ENCODE data around the gene PGA4. TPM values are rescaled to one million over a fixed set of nuclear protein-coding genes. Genes with fewer than 3 reads are reported as not detected.

Gene PGA4
- polyA plus RNA-seq, 4 donors = 5.4 to 49.3 (median 6.6) TPM

DNA sequence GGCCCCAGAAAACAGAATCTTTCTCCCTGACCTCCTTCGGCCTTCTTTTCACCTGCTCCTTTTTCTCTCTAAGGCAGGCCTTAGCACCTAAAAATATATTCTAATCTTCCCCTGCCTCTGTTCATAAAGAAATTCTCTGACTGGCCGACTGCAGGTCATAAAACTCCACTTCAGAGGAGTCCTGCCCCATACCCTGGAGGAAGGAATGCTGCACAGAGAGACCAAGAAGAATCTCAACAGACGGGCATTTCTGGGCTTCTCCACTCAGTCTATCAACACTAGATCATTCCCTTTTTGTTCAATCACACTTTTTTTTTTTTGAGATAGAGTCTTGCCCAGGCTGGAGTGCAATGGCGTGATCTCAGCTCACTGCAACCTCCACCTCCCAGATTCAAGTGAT is 38.5 kb upstream of the PGA4 start:
- no peak overlapping the region for H3K27ac ChIP-seq (ENCODE audit: low read depth in 1 of 3, low read length in 2 of 3)
- WGBS, 3 donors = 75 to 86% (median 83%) methylated on average over 4 of the region's 4 CpGs
- H3K4me3 ChIP-seq (ENCODE audit: low read depth in 1 of 3, low read length in 3 of 3) = no peak overlapping the region
- no peak for FAIRE-seq
- H3K27me3 ChIP-seq (ENCODE audit: control insufficient read depth in 3 of 3, insufficient read depth in 3 of 3, low read length in 3 of 3) = no peaks in the 10 kb centered on the region
- H3K9me3 ChIP-seq (ENCODE audit: control insufficient read depth in 2 of 2, insufficient read depth in 1 of 2, low read depth in 1 of 2, low read length in 1 of 2) = no peaks in the 10 kb centered on the region
- H3K4me1 ChIP-seq (ENCODE audit: control insufficient read depth in 3 of 3, insufficient read depth in 2 of 3, low read depth in 1 of 3, low read length in 2 of 3) = no peaks in the 10 kb centered on the region
- DNase-seq = no peak
- no peaks in the 10 kb centered on the region for H3K36me3 ChIP-seq (ENCODE audit: control insufficient read depth in 3 of 3, insufficient read depth in 2 of 3, low read depth in 1 of 3, low read length in 3 of 3)

DNA sequence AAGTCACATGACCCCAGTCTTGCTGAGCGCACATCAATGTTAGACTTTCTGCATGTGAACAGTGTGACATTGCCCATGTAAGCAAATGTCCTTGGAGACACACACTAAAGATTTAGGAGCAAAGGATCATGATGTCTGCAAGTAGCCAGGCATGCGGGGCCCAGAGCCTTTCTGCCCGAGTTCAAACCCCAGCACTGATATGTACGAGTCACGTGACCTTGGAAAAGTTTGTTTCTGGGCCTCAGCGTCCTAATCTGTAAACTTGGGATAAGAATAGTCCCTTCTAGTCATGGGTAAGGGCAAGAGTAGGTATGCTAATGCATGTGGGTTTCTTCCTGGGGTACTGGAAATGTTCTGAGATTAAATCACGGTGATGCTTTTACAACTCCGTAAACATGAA is 35.6 kb upstream of the PGA4 start:
- WGBS, 3 donors = 83 to 85% (median 83%) methylated on average over 8 of the region's 8 CpGs
- no peaks in the 10 kb centered on the region for H3K4me1 ChIP-seq (ENCODE audit: control insufficient read depth in 3 of 3, insufficient read depth in 2 of 3, low read depth in 1 of 3, low read length in 2 of 3)
- no peak overlapping the region for H3K4me3 ChIP-seq (ENCODE audit: low read depth in 1 of 3, low read length in 3 of 3)
- H3K9me3 ChIP-seq (ENCODE audit: control insufficient read depth in 2 of 2, insufficient read depth in 1 of 2, low read depth in 1 of 2, low read length in 1 of 2) = peaks cover 0 to 4% of the 10 kb centered on the region in 2 donors
- H3K36me3 ChIP-seq (ENCODE audit: control insufficient read depth in 3 of 3, insufficient read depth in 2 of 3, low read depth in 1 of 3, low read length in 3 of 3) = no peaks in the 10 kb centered on the region
- FAIRE-seq (no peak), DNase-seq (no peak)
- H3K27me3 ChIP-seq (ENCODE audit: control insufficient read depth in 3 of 3, insufficient read depth in 3 of 3, low read length in 3 of 3) = no peaks in the 10 kb centered on the region
- no peak overlapping the region for H3K27ac ChIP-seq (ENCODE audit: low read depth in 1 of 3, low read length in 2 of 3)

DNA sequence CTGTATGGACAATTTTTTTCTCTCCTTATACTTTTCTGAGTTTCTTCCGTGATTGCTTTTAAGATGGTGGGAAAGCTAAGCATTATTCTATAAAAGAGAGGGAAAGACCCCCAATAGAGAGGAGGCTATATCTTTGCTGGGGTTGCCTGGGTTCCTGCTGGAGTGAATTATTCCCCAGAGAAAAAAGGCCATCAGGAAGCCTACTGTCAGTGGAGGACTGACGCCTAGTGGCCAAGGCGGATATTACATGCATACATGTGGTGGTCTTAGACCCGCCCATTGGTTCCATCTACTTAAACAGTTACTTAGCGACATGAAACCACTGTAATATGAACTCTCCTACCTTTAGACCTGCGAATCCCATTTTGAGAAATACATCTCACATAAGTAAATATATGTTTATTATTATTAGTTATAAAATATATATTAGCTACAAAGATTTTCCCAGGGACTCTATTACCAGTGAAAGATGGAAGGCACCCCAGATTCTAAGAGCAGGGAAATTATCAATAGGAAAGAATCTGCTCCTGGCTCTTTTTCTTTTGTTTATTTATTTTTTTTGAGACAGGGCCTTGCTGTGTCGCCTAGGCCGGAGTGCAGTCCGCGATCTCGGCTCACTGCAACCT is 34.5 kb upstream of the PGA4 start:
- WGBS, 3 donors = 36 to 41% (median 41%) methylated on average over 11 of the region's 11 CpGs
- Histone ChIP-seq H3K36me3 (ENCODE audit: control insufficient read depth in 3 of 3, insufficient read depth in 2 of 3, low read depth in 1 of 3, low read length in 3 of 3) (no peaks in the 10 kb centered on the region), H3K4me1 (ENCODE audit: control insufficient read depth in 3 of 3, insufficient read depth in 2 of 3, low read depth in 1 of 3, low read length in 2 of 3) (no peaks in the 10 kb centered on the region), H3K9me3 (ENCODE audit: control insufficient read depth in 2 of 2, insufficient read depth in 1 of 2, low read depth in 1 of 2, low read length in 1 of 2) (peaks cover 0 to 4% of the 10 kb centered on the region in 2 donors), H3K4me3 (ENCODE audit: low read depth in 1 of 3, low read length in 3 of 3) (no peak overlapping the region), H3K27me3 (ENCODE audit: control insufficient read depth in 3 of 3, insufficient read depth in 3 of 3, low read length in 3 of 3) (no peaks in the 10 kb centered on the region), H3K27ac (ENCODE audit: low read depth in 1 of 3, low read length in 2 of 3) (no peak overlapping the region)
- peak; percentile 66 to 87 for DNase-seq
- FAIRE-seq = no peak

DNA sequence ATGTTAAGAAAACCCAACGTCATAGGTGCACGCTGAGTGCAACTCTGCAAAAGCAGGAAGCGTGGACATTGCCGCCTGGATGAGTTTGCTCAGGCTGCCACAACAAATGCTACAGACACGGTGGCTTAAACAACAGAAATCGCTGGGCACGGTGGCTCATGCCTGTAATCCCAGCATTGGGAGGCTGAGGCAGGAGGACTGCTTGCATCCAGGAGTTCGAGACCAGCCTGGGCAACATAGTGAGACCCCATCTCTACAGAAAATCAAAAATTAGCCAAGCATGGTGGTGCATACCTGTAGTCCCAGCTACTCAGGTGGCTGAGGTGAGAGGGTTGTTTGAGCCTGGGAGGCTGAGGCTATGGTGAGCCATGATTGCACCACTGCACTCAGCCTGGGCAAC is 32.2 kb upstream of the PGA4 start:
- FAIRE-seq = no peak
- H3K9me3 ChIP-seq (ENCODE audit: control insufficient read depth in 2 of 2, insufficient read depth in 1 of 2, low read depth in 1 of 2, low read length in 1 of 2) = peaks cover 0 to 4% of the 10 kb centered on the region in 2 donors
- H3K4me3 ChIP-seq (ENCODE audit: low read depth in 1 of 3, low read length in 3 of 3) = no peak overlapping the region
- H3K27ac ChIP-seq (ENCODE audit: low read depth in 1 of 3, low read length in 2 of 3) = no peak overlapping the region
- peaks cover 0 to under 1% (median 0%) of the 10 kb centered on the region in 3 donors for H3K4me1 ChIP-seq (ENCODE audit: control insufficient read depth in 3 of 3, insufficient read depth in 2 of 3, low read depth in 1 of 3, low read length in 2 of 3)
- WGBS, 3 donors = 77 to 84% (median 83%) methylated on average over 8 of the region's 8 CpGs
- H3K27me3 ChIP-seq (ENCODE audit: control insufficient read depth in 3 of 3, insufficient read depth in 3 of 3, low read length in 3 of 3) = no peaks in the 10 kb centered on the region
- no peaks in the 10 kb centered on the region for H3K36me3 ChIP-seq (ENCODE audit: control insufficient read depth in 3 of 3, insufficient read depth in 2 of 3, low read depth in 1 of 3, low read length in 3 of 3)
- no peak for DNase-seq

DNA sequence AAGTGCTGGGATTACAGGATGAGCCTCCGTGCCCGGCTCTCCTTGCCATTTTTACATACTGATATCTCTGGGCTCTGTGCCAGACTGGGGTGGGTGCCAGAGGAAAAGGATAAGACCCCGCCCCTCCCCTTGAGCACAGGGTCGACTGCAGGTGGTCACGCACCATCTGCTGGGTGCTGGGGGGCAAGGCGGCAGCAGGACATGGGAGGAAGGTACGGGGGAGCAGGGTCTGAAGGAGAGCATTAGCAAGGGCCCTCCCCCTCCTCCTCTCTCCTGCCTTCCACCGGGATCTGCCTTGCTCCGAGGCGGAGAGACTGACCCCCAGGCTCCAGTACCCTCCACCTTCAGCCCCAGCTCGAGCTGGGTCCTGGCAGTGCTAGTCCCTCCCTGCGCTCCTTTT is 28.6 kb upstream of the PGA4 start:
- H3K4me1 ChIP-seq (ENCODE audit: control insufficient read depth in 3 of 3, insufficient read depth in 2 of 3, low read depth in 1 of 3, low read length in 2 of 3) = peaks cover 0 to 8% (median 0%) of the 10 kb centered on the region in 3 donors
- 21 to 35% (median 33%) methylated on average over 9 to 12 of the region's 12 CpGs for WGBS, 3 donors
- H3K9me3 ChIP-seq (ENCODE audit: control insufficient read depth in 2 of 2, insufficient read depth in 1 of 2, low read depth in 1 of 2, low read length in 1 of 2) = peaks cover 0 to 6% of the 10 kb centered on the region in 2 donors
- no peak overlapping the region for H3K27ac ChIP-seq (ENCODE audit: low read depth in 1 of 3, low read length in 2 of 3)
- no peak overlapping the region for H3K4me3 ChIP-seq (ENCODE audit: low read depth in 1 of 3, low read length in 3 of 3)
- DNase-seq = no peak
- no peaks in the 10 kb centered on the region for H3K36me3 ChIP-seq (ENCODE audit: control insufficient read depth in 3 of 3, insufficient read depth in 2 of 3, low read depth in 1 of 3, low read length in 3 of 3)
- peaks cover 0 to 5% (median 0%) of the 10 kb centered on the region in 3 donors for H3K27me3 ChIP-seq (ENCODE audit: control insufficient read depth in 3 of 3, insufficient read depth in 3 of 3, low read length in 3 of 3)
- no peak for FAIRE-seq

DNA sequence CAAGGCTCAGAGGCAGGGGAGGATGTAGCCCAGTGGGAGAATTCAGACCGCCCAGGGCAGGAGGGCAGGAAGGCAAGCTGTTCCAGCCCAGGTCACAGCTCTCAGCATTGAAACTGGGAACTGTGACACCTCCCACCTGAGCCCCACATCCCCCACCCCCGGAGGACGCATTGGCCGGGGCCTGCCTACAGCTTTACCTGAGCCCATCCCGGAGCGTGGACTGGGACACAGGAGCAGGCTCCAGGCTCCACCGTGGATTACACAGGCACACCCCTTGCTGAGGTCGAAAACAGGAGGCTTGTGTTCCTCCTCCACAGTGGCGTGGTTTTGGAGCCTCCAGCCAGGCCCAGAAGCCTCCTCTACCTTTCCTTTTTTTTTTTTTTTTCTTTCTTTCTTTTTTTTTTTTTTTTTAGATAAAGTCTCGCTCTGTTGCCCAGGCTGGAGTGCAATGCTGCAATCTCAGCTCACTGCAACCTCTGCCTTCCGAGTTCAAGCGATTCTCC is 27.9 kb upstream of the PGA4 start:
- 72 to 77% (median 73%) methylated on average over 12 of the region's 12 CpGs for WGBS, 3 donors
- Histone ChIP-seq H3K4me1 (ENCODE audit: control insufficient read depth in 3 of 3, insufficient read depth in 2 of 3, low read depth in 1 of 3, low read length in 2 of 3) (peaks cover 0 to 8% (median 0%) of the 10 kb centered on the region in 3 donors), H3K4me3 (ENCODE audit: low read depth in 1 of 3, low read length in 3 of 3) (no peak overlapping the region), H3K9me3 (ENCODE audit: control insufficient read depth in 2 of 2, insufficient read depth in 1 of 2, low read depth in 1 of 2, low read length in 1 of 2) (peaks cover 0 to 13% of the 10 kb centered on the region in 2 donors), H3K27me3 (ENCODE audit: control insufficient read depth in 3 of 3, insufficient read depth in 3 of 3, low read length in 3 of 3) (peaks cover 0 to 5% (median 0%) of the 10 kb centered on the region in 3 donors), H3K27ac (ENCODE audit: low read depth in 1 of 3, low read length in 2 of 3) (no peak overlapping the region), H3K36me3 (ENCODE audit: control insufficient read depth in 3 of 3, insufficient read depth in 2 of 3, low read depth in 1 of 3, low read length in 3 of 3) (no peaks in the 10 kb centered on the region)
- DNase-seq (no peak), FAIRE-seq (no peak)

DNA sequence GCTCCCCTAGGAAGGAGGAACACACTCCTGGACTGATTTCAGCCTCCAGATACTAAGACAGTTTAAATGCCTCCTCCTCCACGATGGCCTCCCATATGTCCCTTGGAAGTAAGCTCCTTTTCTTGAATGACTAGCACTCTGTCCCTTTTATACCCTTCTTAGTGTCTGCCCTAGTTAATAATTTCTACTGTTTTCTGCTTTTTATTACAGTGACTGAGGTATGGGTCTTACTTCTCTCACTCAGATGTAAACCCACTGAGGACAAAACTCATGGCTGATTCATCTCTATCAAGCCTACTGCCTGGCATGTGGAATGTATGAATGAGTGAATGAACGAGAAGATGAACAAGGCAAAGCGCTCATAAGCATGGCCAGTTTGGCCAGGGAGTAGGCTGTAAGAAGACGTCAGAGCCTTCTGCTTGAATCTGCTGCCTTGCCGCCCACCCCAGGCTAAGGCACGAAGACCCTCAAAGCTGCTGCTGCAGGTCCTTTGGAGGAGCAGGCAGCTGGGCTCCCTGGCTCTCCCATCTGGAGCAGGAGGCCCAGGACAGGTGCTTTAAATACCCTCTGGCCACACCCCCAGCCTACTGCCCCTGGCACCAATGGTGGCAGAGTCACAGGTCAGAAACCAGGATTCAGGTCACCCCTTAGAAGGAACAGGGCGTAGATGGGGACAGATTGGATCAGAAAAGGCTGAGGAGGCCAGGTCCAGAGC is 27.0 kb upstream of the PGA4 start:
- peaks cover 0 to 8% (median 0%) of the 10 kb centered on the region in 3 donors for H3K4me1 ChIP-seq (ENCODE audit: control insufficient read depth in 3 of 3, insufficient read depth in 2 of 3, low read depth in 1 of 3, low read length in 2 of 3)
- H3K9me3 ChIP-seq (ENCODE audit: control insufficient read depth in 2 of 2, insufficient read depth in 1 of 2, low read depth in 1 of 2, low read length in 1 of 2) = peaks cover 0 to 15% of the 10 kb centered on the region in 2 donors
- H3K4me3 ChIP-seq (ENCODE audit: low read depth in 1 of 3, low read length in 3 of 3) = no peak overlapping the region
- H3K27me3 ChIP-seq (ENCODE audit: control insufficient read depth in 3 of 3, insufficient read depth in 3 of 3, low read length in 3 of 3) = peaks cover 0 to 5% (median 0%) of the 10 kb centered on the region in 3 donors
- FAIRE-seq = no peak
- H3K36me3 ChIP-seq (ENCODE audit: control insufficient read depth in 3 of 3, insufficient read depth in 2 of 3, low read depth in 1 of 3, low read length in 3 of 3) = no peaks in the 10 kb centered on the region
- no peak overlapping the region for H3K27ac ChIP-seq (ENCODE audit: low read depth in 1 of 3, low read length in 2 of 3)
- peak in 1 of 2 donors; percentile 33 for DNase-seq
- WGBS, 3 donors = 55 to 70% (median 55%) methylated on average over 7 of the region's 7 CpGs

DNA sequence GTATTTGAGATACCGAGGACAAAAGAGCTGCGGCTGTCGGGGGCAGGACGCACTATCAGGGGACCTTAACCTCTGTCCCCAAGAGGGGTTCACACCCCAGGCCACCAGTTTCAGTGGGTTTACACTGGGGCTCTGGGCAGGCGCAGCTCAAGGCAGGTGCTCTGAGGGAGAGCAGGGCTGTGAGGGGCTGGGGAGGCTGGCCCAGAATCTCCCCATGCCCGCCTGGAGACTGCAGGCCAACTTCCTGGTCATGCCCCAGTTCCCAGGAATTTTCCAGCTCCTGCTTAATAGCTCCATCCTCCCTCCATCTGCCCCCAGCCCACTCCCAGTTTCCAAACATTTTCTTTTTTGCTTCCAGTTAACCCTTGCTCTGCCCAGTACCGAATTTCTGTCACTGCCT is 26.4 kb upstream of the PGA4 start:
- no peak overlapping the region for H3K27ac ChIP-seq (ENCODE audit: low read depth in 1 of 3, low read length in 2 of 3)

More for the DNA sequence above, 26.4 kb upstream of the PGA4 start:
- WGBS, 3 donors = 33 to 61% (median 61%) methylated on average over 7 of the region's 7 CpGs
- Histone ChIP-seq H3K4me1 (ENCODE audit: control insufficient read depth in 3 of 3, insufficient read depth in 2 of 3, low read depth in 1 of 3, low read length in 2 of 3) (peaks cover 0 to 8% (median 0%) of the 10 kb centered on the region in 3 donors), H3K36me3 (ENCODE audit: control insufficient read depth in 3 of 3, insufficient read depth in 2 of 3, low read depth in 1 of 3, low read length in 3 of 3) (no peaks in the 10 kb centered on the region), H3K9me3 (ENCODE audit: control insufficient read depth in 2 of 2, insufficient read depth in 1 of 2, low read depth in 1 of 2, low read length in 1 of 2) (peaks cover 0 to 14% of the 10 kb centered on the region in 2 donors), H3K27me3 (ENCODE audit: control insufficient read depth in 3 of 3, insufficient read depth in 3 of 3, low read length in 3 of 3) (peaks cover 0 to 5% (median 0%) of the 10 kb centered on the region in 3 donors), H3K4me3 (ENCODE audit: low read depth in 1 of 3, low read length in 3 of 3) (no peak overlapping the region)
- FAIRE-seq (no peak), DNase-seq (no peak)
